Stomach (tissue), 9 donors: ENCODE data around the gene TRAF3. TPM values are rescaled to one million over a fixed set of nuclear protein-coding genes. Genes with fewer than 3 reads are reported as not detected.
"Not testable (repeated sequence)": the region's sequence is repeated elsewhere in the genome, so short reads cannot be mapped to it uniquely, and the experiment has no call there.

Experiments used
- DNase-seq, 2 donors: peaks; one replicate each; pipeline versions ENCODE4 v3.0.0 to v3.0.0-alpha.2; 2013 to 2019
- H3K27ac ChIP-seq, 5 donors: fragments of 200-600 bp in 4 of 5; sonication (generic) in 4 of 5; one replicate each; pipeline ENCODE4 v1.5.1; 2013 to 2019; ENCODE audit warnings: mild to moderate bottlenecking in 1 of 5, moderate library complexity in 1 of 5
- H3K27me3 ChIP-seq, 3 donors: fragments of 200-600 bp; sonication (generic); one replicate each; pipeline ENCODE4 v1.5.1; 2017 to 2019; ENCODE audit warnings: mixed run types in 1 of 3
- H3K36me3 ChIP-seq, 4 donors: fragments of 200-600 bp; sonication (generic); 1 replicate in 3 of 4; 2 replicates in 1 of 4; pipeline ENCODE4 v1.5.1; 2016 to 2019
- H3K4me1 ChIP-seq, 4 donors: fragments of 200-600 bp; sonication (generic); one replicate each; pipeline ENCODE4 v1.5.1; 2016 to 2019
- H3K4me3 ChIP-seq, 4 donors: fragments of 200-600 bp; sonication (generic) in 3 of 4; one replicate each; pipeline ENCODE4 v1.5.1; 2016 to 2019; ENCODE audit warnings: mild to moderate bottlenecking in 1 of 4
- H3K9me3 ChIP-seq, 4 donors: fragments of 200-600 bp; sonication (generic); one replicate each; pipeline ENCODE4 v1.5.1; 2016 to 2019
- CTCF ChIP-seq, 7 experiments: fragments of 450-650 bp in 4 of 7; fragments of 200-600 bp in 3 of 7; sonication (generic) in 3 of 7; IDR thresholded peaks; one replicate each; pipeline ENCODE4 v1.5.1; 2016 to 2019; ENCODE audit warnings: antibody characterized with exemption in 7 of 7, control low read depth in 2 of 7, mild to moderate bottlenecking in 1 of 7
- EP300 ChIP-seq: sonication (generic); formaldehyde crosslinking; IDR thresholded peaks from one replicate; pipeline ENCODE4 v1.6.1; 2017; ENCODE audit warnings: antibody characterized with exemption
- POLR2A ChIP-seq, 4 donors: fragments of 450-650 bp; IDR thresholded peaks; one replicate each; pipeline ENCODE4 v1.6.1; 2016; ENCODE audit warnings: antibody characterized with exemption in 4 of 4, control low read depth in 2 of 4, mild to moderate bottlenecking in 1 of 4, moderate library complexity in 1 of 4
- POLR2AphosphoS5 ChIP-seq, 3 donors: sonication (generic); formaldehyde crosslinking; IDR thresholded peaks; one replicate each; pipeline ENCODE4 v1.6.1; 2016; ENCODE audit warnings: antibody characterized with exemption in 3 of 3
- WGBS, 5 donors: extraction: QIAGEN DNeasy Blood & Tissue Kit in 3 of 5; methylation state at CpG; one replicate each; pipeline versions ENCODE4 v1.1.5 to v1.1.7; 2013 to 2018; 5-methylcytosine and 5-hydroxymethylcytosine counted together
- intact Hi-C: fragments of 100-400 bp; cut with DNase I; formaldehyde crosslinking; loops from one replicate; pipeline ENCODE4 v1.15.1; 2023; ENCODE audit warnings: low total_unique reads
- polyA plus RNA-seq, 3 donors: library from polyadenylated mRNA; stranded (reverse); fragments of 200-250 nt; gene quantifications; one replicate each; pipeline ENCODE4 v1.2.3, GENCODE V29; 2013
- total RNA-seq, 5 donors: library from RNA; depleted of rRNA; stranded (reverse); fragments of >200 nt; gene quantifications; one replicate each; pipeline versions ENCODE4 v1.1.0 to v1.2.3, GENCODE V29; 2014 to 2016
- donor health status: healthy with polysubstance abuse.
- donor health status: Bipolar disorder and iron deficiency.
- donor health status: healthy.

The TRAF3 gene
- total and polyA plus RNA-seq, 8 donors = 3.5 to 30.1 (median 6.3) TPM

- no peak for DNase-seq
- intact Hi-C loops = no loop called here
- no peak overlapping the region for H3K4me3 ChIP-seq
- peaks cover 1 to 66% (median 49%) of the 10 kb centered on the region in 4 donors for H3K36me3 ChIP-seq
- no peak overlapping the region for H3K27ac ChIP-seq
- no peaks in the 10 kb centered on the region for H3K9me3 ChIP-seq
- peaks cover 0 to 17% (median 4%) of the 10 kb centered on the region in 4 donors for H3K4me1 ChIP-seq
- TF ChIP-seq POLR2A (IDR thresholded peaks at IDR 0.05) = no peak
- no peak for TF ChIP-seq POLR2AphosphoS5 (IDR thresholded peaks at IDR 0.05)
- no peak for TF ChIP-seq CTCF (IDR thresholded peaks at IDR 0.05)
- TF ChIP-seq EP300 = no peak
- 62 to 81% (median 73%) methylated on average over 4 of the region's 4 CpGs for WGBS, 5 donors
- no peaks in the 10 kb centered on the region for H3K27me3 ChIP-seq
Observed at GRCh38 chr14:102891556-102891955, 114.3 kb downstream of the TRAF3 start.

- Histone ChIP-seq H3K27me3 (no peaks in the 10 kb centered on the region), H3K36me3 (peaks cover 0 to 62% (median 44%) of the 10 kb centered on the region in 4 donors), H3K9me3 (no peaks in the 10 kb centered on the region), H3K4me1 (peaks cover 0 to 17% (median 4%) of the 10 kb centered on the region in 4 donors), H3K27ac (peak overlapping the region in 1 of 5 donors; percentile 8), H3K4me3 (no peak overlapping the region)
- intact Hi-C loops = no loop called here
- no peak for TF ChIP-seq EP300
- no peak for TF ChIP-seq POLR2A (IDR thresholded peaks at IDR 0.05)
- TF ChIP-seq CTCF (IDR thresholded peaks at IDR 0.05) = no peak
- no peak for TF ChIP-seq POLR2AphosphoS5 (IDR thresholded peaks at IDR 0.05)
- 92 to 97% (median 95%) methylated on average over 8 of the region's 8 CpGs for WGBS, 5 donors
- DNase-seq = no peak
Observed at GRCh38 chr14:102892651-102893050, 115.4 kb downstream of the TRAF3 start.

- intact Hi-C loops = no loop called here
- H3K27ac ChIP-seq = peak overlapping the region in 2 of 5 donors; percentile 8 to 25
- no peaks in the 10 kb centered on the region for H3K27me3 ChIP-seq
- H3K4me1 ChIP-seq = peaks cover 0 to 17% (median 4%) of the 10 kb centered on the region in 4 donors
- TF ChIP-seq EP300 (peak; percentile 10), POLR2AphosphoS5 (IDR thresholded peaks at IDR 0.05) (peak; percentile 44 to 76 (median 59)), CTCF (IDR thresholded peaks at IDR 0.05) (no peak)
- peak; percentile 36 to 91 for DNase-seq
- H3K4me3 ChIP-seq = no peak overlapping the region
- no peaks in the 10 kb centered on the region for H3K9me3 ChIP-seq
- peaks cover 0 to 62% (median 43%) of the 10 kb centered on the region in 4 donors for H3K36me3 ChIP-seq
- WGBS, 5 donors = 61 to 80% (median 63%) methylated on average over 7 to 9 of the region's 9 CpGs
Observed at GRCh38 chr14:102893452-102893851, 116.2 kb downstream of the TRAF3 start.

GRCh38 chr14:102896735-102897134, 119.5 kb downstream of the TRAF3 start:
- Histone ChIP-seq H3K4me1 (peaks cover 0 to 17% (median 4%) of the 10 kb centered on the region in 4 donors), H3K36me3 (peaks cover 0 to 61% (median 42%) of the 10 kb centered on the region in 4 donors)
- H3K4me3 ChIP-seq, intact Hi-C loops, H3K27me3 ChIP-seq, H3K27ac ChIP-seq, DNase-seq, H3K9me3 ChIP-seq: not testable (repeated sequence)

- Histone ChIP-seq H3K36me3 (peaks cover 0 to 59% (median 42%) of the 10 kb centered on the region in 4 donors), H3K4me3 (no peak overlapping the region), H3K27ac (no peak overlapping the region), H3K9me3 (no peaks in the 10 kb centered on the region), H3K27me3 (no peaks in the 10 kb centered on the region), H3K4me1 (peaks cover 0 to 17% (median 4%) of the 10 kb centered on the region in 4 donors)
- intact Hi-C loops = no loop called here
- TF ChIP-seq POLR2AphosphoS5 (IDR thresholded peaks at IDR 0.05) (no peak), CTCF (IDR thresholded peaks at IDR 0.05) (no peak), POLR2A (IDR thresholded peaks at IDR 0.05) (no peak), EP300 (no peak)
- no peak for DNase-seq
- WGBS, 5 donors = 91 to 92% (median 91%) methylated on average over 14 of the region's 14 CpGs
Observed at GRCh38 chr14:102897299-102898027, 120.2 kb downstream of the TRAF3 start.
